ENCODE measurements around the gene SLC44A1.

- no peak for TF ChIP-seq CTCF (IDR thresholded peaks at IDR 0.05)
- TF ChIP-seq EP300 (IDR thresholded peaks at IDR 0.05): no peak
Observed at GRCh38 chr9:105333811-105334210, 89.4 kb downstream of the SLC44A1 start.

All from tibial nerve (tissue), 4 donors.